NB4 (cell line): ENCODE data around the gene GJC1.
"Not testable (repeated sequence)": the region's sequence is repeated elsewhere in the genome, so short reads cannot be mapped to it uniquely, and the experiment has no call there.

Source experiments
- DNase-seq: peaks from one replicate; pipeline ENCODE4 v3.0.0; 2010; ENCODE audit warnings: low read depth
- H3K4me3 ChIP-seq: one replicate; pipeline ENCODE4 v1.5.1; 2011; ENCODE audit warnings: mild to moderate bottlenecking, low read depth, low read length, moderate library complexity
- CTCF ChIP-seq: IDR thresholded peaks from one replicate; pipeline ENCODE4 v1.5.1; 2012; ENCODE audit warnings: low read depth, low read length
- MYC ChIP-seq: IDR thresholded peaks from 2 replicates; pipeline ENCODE4 v1.6.1; 2011; ENCODE audit warnings: low read depth, low read length
- POLR2A ChIP-seq: IDR thresholded peaks from 2 replicates; pipeline ENCODE4 v1.6.1; 2011; ENCODE audit warnings: mild to moderate bottlenecking; ENCODE audit not compliant: insufficient read length; ENCODE audit errors: extremely low read depth
- TF ChIP-seq, protein P1 (sequence below): IDR thresholded peaks from 2 replicates; pipeline ENCODE4 v1.6.1; 2011; ENCODE audit warnings: low read depth, low read length

The GJC1 gene

DNA sequence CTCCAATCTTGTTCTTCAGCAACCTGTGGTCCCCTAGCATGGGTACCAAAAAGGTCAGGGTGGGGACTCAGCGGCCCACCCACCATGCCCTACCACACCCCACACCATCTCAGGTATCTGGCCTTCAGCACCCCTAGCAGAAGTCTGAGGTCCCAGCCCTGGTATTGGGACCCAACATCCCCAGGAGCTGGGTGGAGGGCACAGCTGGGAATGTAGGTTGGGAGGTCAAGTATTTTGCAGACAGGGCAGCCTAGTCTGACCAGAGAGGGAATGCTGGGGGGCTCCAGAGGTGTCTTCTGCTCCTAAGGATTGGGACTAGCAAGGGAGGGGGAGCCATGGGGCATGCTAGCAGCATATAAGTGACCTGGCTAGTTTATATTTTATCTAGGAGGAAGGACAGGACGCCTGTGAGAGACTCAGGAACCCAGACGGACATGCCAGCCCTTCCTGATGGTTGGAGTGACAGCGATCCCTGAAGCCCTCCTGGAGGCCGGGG lies 72.1 kb downstream of the GJC1 start:
- no peak overlapping the region for H3K4me3 ChIP-seq
- TF ChIP-seq POLR2A: no peak
- DNase-seq: no peak

- H3K4me3 ChIP-seq: no peak overlapping the region
- TF ChIP-seq MYC: no peak
- TF ChIP-seq, protein P1, sequence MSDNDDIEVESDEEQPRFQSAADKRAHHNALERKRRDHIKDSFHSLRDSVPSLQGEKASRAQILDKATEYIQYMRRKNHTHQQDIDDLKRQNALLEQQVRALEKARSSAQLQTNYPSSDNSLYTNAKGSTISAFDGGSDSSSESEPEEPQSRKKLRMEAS: no peak
- no peak for TF ChIP-seq CTCF
- TF ChIP-seq POLR2A: no peak
- no peak for DNase-seq
Measured at GRCh38 chr17:44757045-44757917, 72.8 kb downstream of the GJC1 start.

- DNase-seq: not testable (repeated sequence)
Measured at GRCh38 chr17:44755180-44755579, 74.9 kb downstream of the GJC1 start.

GRCh38 chr17:44754276-44754675 lies 75.8 kb downstream of the GJC1 start:
- H3K4me3 ChIP-seq: no peak overlapping the region
- TF ChIP-seq, protein P1: no peak
- no peak for DNase-seq

More at GRCh38 chr17:44755180-44755579, 74.9 kb downstream of the GJC1 start:
- H3K4me3 ChIP-seq: not testable (repeated sequence)

DNA sequence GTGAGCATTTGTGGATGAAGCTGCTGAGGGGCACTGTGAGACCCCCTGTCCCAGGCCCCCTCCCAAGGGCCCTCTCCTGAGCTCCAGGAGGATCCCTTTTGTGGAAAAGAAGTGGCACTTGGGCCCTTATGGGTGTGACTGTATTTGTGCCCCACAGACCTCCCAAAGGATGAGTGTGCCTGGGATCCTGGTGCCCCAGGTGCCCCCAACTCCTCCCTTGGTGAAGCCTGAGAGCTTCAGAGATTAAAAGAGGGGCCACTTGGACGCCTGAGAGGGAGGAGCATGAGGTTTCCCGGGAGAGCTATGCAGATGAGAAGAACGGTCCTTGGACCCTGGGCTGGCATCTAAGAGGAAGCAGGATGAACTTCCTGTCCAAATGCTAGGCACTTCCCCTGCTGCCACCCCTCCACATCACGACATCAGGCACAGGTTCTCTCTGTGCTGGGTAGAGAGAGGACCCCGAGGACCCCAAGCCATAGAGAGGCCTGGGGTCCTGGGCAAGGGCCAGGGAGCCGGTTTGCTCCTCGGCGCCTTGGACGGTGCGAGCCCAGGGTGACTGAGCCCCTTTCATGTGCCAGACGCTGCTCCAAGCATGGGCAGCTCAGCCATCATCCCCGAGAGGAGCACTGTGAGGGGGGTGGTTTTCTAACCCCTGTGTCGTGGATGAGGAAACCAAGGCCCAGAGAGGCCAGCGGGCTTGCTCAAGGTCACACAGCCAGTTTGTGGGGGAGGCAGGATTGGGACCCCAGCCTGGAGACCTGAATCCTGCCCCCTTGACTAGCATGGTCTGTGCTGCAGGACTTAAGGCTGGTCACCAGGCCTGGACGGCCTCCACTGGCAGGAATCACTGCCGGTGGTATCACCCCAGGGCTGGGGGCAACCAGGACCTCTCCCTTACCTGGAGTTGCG lies 76.9 kb downstream of the GJC1 start:
- DNase-seq: no peak
- H3K4me3 ChIP-seq: no peak overlapping the region
- TF ChIP-seq CTCF (no peak), MYC (no peak), POLR2A (no peak)
- TF ChIP-seq, protein P1: no peak

DNA sequence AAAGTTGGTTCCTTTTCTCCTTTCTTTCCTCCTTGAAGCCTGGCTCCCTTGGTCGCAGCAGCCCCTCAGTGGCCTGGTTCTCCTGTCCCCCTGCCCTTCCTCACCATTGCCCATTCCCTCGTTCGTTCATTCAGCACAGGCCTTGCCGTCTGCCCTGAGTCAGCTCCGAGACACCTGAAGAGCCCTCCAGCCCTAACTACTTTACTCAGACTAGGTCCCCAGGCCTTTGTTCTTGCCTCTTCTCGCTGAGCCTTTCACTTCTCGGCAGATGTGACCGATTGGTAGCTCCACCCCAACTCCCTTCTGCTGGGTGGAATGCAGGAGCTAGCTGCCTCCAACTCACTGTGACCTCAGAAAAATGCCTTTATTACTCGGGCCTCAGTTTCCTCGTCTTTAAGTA lies 78.3 kb downstream of the GJC1 start:
- no peak for DNase-seq
- TF ChIP-seq MYC (no peak), POLR2A (no peak), CTCF (no peak)
- TF ChIP-seq, protein P1: no peak

GRCh38 chr17:44751331-44751730 lies 78.8 kb downstream of the GJC1 start:
- TF ChIP-seq POLR2A: no peak
- no peak for TF ChIP-seq CTCF
- no peak for TF ChIP-seq MYC
- TF ChIP-seq, protein P1: no peak
- DNase-seq: no peak
- H3K4me3 ChIP-seq: no peak overlapping the region

More for the DNA sequence above, 78.3 kb downstream of the GJC1 start:
- no peak overlapping the region for H3K4me3 ChIP-seq
